AG04449 (cell line): ENCODE measurements around the gene ACADVL.

ENCODE experiments used
- CTCF ChIA-PET: fragments of 350-600 bp; formaldehyde crosslinking; extraction: SDS; loops from one replicate; lab custom pipeline; 2021; ENCODE audit warnings: antibody characterized with exemption; lab: Yijun Ruan, JAX
- POLR2A ChIA-PET: fragments of 400-600, 350-600 bp; formaldehyde crosslinking; extraction: SDS; loops from one replicate; lab custom pipeline; 2020; ENCODE audit warnings: antibody characterized with exemption, inconsistent platforms; lab: Yijun Ruan, JAX
- DNase-seq: peaks from one replicate; pipeline ENCODE4 v3.0.0-alpha.2; 2010; ENCODE audit warnings: low read depth, low spot score
- H3K4me3 ChIP-seq: 2 replicates; pipeline ENCODE4 v1.5.1; 2011; ENCODE audit warnings: low read depth, mild to moderate bottlenecking, control low read depth, low read length
- TF ChIP-seq, protein P1 (sequence below): IDR thresholded peaks from one replicate; pipeline ENCODE4 v1.5.1; 2011; ENCODE audit warnings: mild to moderate bottlenecking, moderate library complexity, low read length, control low read depth, inconsistent platforms; ENCODE audit not compliant: insufficient read depth; ENCODE audit errors: missing control alignments

Gene ACADVL

DNA sequence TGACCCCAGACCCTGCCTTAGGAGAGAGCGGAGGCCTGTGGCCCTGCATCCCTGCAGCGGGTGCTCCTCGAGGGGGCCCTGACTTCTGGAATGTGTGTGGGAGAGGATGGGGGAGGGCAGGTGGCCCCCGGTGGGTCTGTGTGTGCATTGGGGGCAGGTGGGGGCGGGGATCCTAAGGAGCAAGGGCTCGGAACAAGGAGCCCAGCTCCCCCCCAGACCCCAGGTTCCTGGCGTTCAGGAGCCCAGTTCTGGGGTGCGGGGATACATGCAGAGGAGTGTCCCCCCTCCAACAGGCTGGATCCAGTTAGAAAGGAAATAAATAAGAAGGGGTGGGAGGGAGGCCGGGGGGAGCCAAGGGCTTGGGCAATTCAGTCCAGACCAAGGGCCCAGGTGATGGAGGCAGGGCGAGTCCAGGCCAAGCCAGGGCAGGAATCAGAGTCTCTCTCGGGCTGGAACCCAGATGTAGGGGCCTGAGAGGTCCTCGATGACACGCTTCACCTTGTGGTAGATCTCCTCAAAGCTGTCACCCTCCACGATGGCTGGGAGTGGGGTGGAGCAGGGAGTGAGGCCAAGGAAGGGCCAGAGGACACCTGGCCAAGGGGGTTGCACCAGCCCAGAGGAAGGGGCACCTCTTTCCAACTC lies 29.3 kb upstream of the ACADVL start:
- ChIA-PET CTCF (interaction anchor here (3.8 kb wide), 1 partner anchor 13 kb away, joined by 35 read pairs; the partner anchor contains the start of gene ASGR1), POLR2A (no interaction called here)
- DNase-seq, result no peak
- TF ChIP-seq, protein P1, sequence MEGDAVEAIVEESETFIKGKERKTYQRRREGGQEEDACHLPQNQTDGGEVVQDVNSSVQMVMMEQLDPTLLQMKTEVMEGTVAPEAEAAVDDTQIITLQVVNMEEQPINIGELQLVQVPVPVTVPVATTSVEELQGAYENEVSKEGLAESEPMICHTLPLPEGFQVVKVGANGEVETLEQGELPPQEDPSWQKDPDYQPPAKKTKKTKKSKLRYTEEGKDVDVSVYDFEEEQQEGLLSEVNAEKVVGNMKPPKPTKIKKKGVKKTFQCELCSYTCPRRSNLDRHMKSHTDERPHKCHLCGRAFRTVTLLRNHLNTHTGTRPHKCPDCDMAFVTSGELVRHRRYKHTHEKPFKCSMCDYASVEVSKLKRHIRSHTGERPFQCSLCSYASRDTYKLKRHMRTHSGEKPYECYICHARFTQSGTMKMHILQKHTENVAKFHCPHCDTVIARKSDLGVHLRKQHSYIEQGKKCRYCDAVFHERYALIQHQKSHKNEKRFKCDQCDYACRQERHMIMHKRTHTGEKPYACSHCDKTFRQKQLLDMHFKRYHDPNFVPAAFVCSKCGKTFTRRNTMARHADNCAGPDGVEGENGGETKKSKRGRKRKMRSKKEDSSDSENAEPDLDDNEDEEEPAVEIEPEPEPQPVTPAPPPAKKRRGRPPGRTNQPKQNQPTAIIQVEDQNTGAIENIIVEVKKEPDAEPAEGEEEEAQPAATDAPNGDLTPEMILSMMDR, result no peak
- no peak overlapping the region for H3K4me3 ChIP-seq

DNA sequence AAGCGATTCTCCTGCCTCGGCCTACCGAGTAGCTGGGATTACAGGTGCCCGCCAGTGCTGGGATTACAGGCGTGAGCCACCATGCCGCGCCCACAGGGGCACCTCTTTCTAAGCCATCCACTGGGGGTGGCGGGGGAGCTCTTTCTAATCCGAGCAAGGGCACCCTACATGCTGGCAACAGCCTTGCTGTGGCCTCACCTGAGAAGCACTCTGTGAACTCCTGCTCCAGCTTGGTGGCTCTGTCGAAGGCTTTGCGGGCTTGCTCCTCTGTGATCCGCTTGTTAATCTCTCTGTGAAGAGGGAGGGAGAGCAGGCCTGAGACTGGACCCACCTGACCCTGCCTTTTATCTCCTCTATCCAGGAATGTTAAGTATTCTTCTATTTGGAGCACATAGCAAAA lies 28.7 kb upstream of the ACADVL start:
- TF ChIP-seq, protein P1, result no peak
- no peak overlapping the region for H3K4me3 ChIP-seq
- DNase-seq, result no peak
- POLR2A ChIA-PET, result no interaction called here
- CTCF ChIA-PET, result interaction anchor here (1.0 kb wide), 1 partner anchor 14 kb away, joined by 4 read pairs; no protein-coding TSS in a partner anchor

DNA sequence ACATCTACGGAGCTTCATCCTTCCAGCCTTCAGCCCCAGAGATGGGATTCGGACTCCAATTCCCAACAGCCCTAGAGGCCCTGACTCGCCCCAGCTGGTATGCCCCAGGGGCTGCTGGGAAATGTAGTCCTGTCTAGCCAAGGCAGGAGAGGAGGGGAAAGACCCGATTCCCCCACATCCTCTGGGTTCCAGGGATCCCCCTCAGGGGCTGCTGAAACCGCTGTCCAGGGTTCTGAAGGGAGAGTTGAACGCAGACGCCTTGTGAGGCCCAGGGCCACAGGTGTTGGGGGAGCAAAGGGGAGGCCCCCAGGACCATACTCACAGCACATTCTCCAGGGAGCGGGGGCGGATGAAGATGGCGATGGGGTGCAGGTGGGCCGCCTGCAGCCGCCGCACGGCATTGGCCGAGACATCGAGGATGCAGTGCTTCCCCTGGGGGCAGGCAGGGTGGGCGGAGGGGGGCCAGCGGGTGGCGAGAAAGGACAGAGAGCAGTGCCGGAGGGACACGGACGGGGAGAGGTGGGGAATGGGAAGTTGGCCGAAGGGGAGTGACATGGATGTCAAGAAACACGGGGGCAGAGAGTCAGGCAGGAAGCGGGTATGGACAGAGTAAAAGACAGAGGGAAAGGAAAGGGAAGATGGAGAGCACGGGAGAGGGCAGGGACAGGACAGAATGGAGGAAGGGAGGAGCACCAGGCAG lies 28.0 kb upstream of the ACADVL start:
- CTCF ChIA-PET, result interaction anchor here (1.0 kb wide), 1 partner anchor 14 kb away, joined by 4 read pairs; no protein-coding TSS in a partner anchor
- DNase-seq, result no peak

DNA sequence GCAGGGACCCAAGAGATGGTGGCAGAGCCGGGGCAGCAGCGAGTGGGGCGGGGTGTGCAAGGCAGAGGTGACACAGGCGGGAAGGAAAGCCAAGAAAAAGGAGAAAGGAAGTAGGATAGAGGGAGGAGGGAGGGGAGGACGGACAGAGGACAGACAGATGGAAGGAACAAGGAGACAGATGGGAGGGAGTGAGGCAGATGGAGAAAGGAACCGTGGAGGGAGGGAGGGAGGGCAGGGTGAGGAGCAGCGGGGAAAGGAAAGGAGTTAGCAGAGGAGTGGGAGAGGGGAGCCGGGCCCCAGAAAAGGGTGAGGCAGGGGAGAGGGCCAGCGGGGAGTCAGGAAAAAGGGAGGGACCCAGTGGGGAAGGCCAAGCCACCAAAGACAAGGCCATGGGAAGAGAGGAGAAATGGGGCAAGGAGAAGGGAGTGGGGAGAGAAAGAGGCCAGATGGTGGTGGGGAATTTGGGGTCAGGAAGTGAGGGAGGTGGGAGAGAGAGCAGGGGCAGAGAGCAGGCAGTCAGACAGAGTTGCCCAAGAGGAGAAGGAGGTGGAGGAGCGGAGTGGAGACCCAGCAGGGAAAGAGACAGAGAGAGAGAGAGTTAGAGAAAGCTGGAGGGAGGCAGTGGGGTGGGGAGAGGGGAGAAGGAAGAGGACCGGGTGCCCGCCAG lies 27.3 kb upstream of the ACADVL start:
- H3K4me3 ChIP-seq, result no peak overlapping the region
- DNase-seq, result no peak
- TF ChIP-seq, protein P1, result no peak
- ChIA-PET CTCF (no interaction called here), POLR2A (no interaction called here)

More for the DNA sequence above, 28.0 kb upstream of the ACADVL start:
- TF ChIP-seq, protein P1, result no peak
- POLR2A ChIA-PET, result no interaction called here
- no peak overlapping the region for H3K4me3 ChIP-seq

DNA sequence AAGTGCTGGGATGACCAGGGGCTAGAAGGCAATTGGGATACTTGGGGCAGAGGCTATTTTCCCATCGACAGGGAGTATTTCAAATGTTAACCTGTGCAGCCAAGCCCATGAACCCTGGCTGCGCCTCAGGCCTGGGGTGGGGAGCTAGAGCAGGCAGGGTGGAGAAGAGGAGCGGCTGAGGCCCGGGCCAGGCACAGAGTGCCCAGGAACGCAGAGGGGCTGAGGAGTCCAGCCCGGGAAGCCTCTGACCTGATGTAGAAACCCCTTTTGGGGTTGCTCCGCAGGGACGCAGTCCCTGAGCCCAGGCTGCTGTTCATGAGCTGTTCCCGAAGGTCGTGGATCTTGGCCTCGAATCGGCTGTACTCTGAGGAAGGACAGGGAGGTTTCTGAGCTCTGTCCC lies 23.8 kb upstream of the ACADVL start:
- no peak for DNase-seq

More for the DNA sequence above, 23.8 kb upstream of the ACADVL start:
- ChIA-PET POLR2A (no interaction called here), CTCF (interaction anchor here (1.0 to 1.6 kb wide), 2 partner anchors 19 to 150 kb away, joined by 4 to 5 read pairs; no protein-coding TSS in a partner anchor)
- no peak overlapping the region for H3K4me3 ChIP-seq
- TF ChIP-seq, protein P1, result no peak
